CD14-positive monocyte (primary cell): ENCODE data around the gene NRP2. TPM values are rescaled to one million over a fixed set of nuclear protein-coding genes. Genes with fewer than 3 reads are reported as not detected.

Experiments used
- DNase-seq, 3 donors: peaks; one replicate each; pipeline ENCODE4 v3.0.0-alpha.2; 2011 to 2022
- H2AFZ ChIP-seq: 2 replicates; pipeline ENCODE4 v1.6.0; 2012; ENCODE audit warnings: mild to moderate bottlenecking, low read depth, low read length, inconsistent platforms; ENCODE audit not compliant: insufficient read depth, poor library complexity, severe bottlenecking
- H3K27ac ChIP-seq, 2 donors: 1 replicate in 1 of 2; 2 replicates in 1 of 2; pipeline ENCODE4 v1.5.1; 2012 to 2013; ENCODE audit warnings: low read length in 2 of 2, control low read depth in 1 of 2, inconsistent platforms in 1 of 2, low read depth in 1 of 2, mild to moderate bottlenecking in 1 of 2
- H3K27me3 ChIP-seq, 2 donors: one replicate each; pipeline versions ENCODE4 v1.6.0 to v1.6.1; 2011 to 2013; ENCODE audit warnings: low read length in 2 of 2; ENCODE audit not compliant: control insufficient read depth in 2 of 2, insufficient read depth in 2 of 2
- H3K36me3 ChIP-seq, 2 donors: replicated peaks in 1 of 2; 1 replicate in 1 of 2; 2 replicates in 1 of 2; pipeline versions ENCODE4 v1.5.1 to v1.6.1; 2012 to 2013; ENCODE audit warnings: low read length in 2 of 2, control low read depth in 1 of 2, inconsistent platforms in 1 of 2, mild to moderate bottlenecking in 1 of 2; ENCODE audit not compliant: insufficient read depth in 2 of 2, control insufficient read depth in 1 of 2
- H3K4me1 ChIP-seq, 2 donors: 1 replicate in 1 of 2; 2 replicates in 1 of 2; pipeline versions ENCODE4 v1.5.1 to v1.6.1; 2012 to 2013; ENCODE audit warnings: low read length in 2 of 2, control low read depth in 1 of 2, inconsistent platforms in 1 of 2, mild to moderate bottlenecking in 1 of 2, moderate library complexity in 1 of 2; ENCODE audit not compliant: insufficient read depth in 2 of 2, control insufficient read depth in 1 of 2
- H3K4me2 ChIP-seq: replicated peaks from 2 replicates; pipeline ENCODE3; 2012; ENCODE audit warnings: low read length, moderate library complexity, mild to moderate bottlenecking; ENCODE audit not compliant: poor library complexity, severe bottlenecking; ENCODE audit errors: extremely low read depth
- H3K4me3 ChIP-seq, 3 experiments: fragments of 200-600 bp in 1 of 3; sonication (generic) in 1 of 3; replicated peaks in 1 of 3; 1 replicate in 2 of 3; 2 replicates in 1 of 3; pipeline ENCODE4 v1.5.1; 2011 to 2013; ENCODE audit warnings: low read length in 3 of 3, mild to moderate bottlenecking in 3 of 3, control low read depth in 2 of 3, low read depth in 2 of 3, inconsistent platforms in 1 of 3, moderate library complexity in 1 of 3
- H3K79me2 ChIP-seq: 2 replicates; pipeline ENCODE4 v1.6.0; 2012; ENCODE audit warnings: mild to moderate bottlenecking, control low read depth, inconsistent platforms, low read length, moderate library complexity; ENCODE audit not compliant: insufficient read depth
- H3K9ac ChIP-seq: 2 replicates; pipeline ENCODE4 v1.6.0; 2017; ENCODE audit warnings: low read length, mild to moderate bottlenecking; ENCODE audit not compliant: insufficient read depth, poor library complexity, severe bottlenecking
- H3K9me3 ChIP-seq, 2 donors: replicated peaks in 1 of 2; 1 replicate in 1 of 2; 2 replicates in 1 of 2; pipeline versions ENCODE4 v1.5.1 to v1.6.1; 2012 to 2013; ENCODE audit warnings: low read length in 2 of 2, control low read depth in 1 of 2; ENCODE audit not compliant: control insufficient read depth in 1 of 2, insufficient read depth in 1 of 2
- H4K20me1 ChIP-seq: 2 replicates; pipeline ENCODE4 v1.6.0; 2012; ENCODE audit warnings: mild to moderate bottlenecking, low read length, control low read depth, moderate library complexity; ENCODE audit not compliant: insufficient read depth
- H3K27ac Mint-ChIP-seq, 7 donors: one replicate each; pipeline ENCODE4 v1.8.0; 2020; ENCODE audit warnings: mild to moderate bottlenecking in 7 of 7, mixed read lengths in 7 of 7, moderate library complexity in 6 of 7, inconsistent platforms in 2 of 7
- H3K27me3 Mint-ChIP-seq, 3 donors: one replicate each; pipeline ENCODE4 v1.8.0; 2021 to 2022; ENCODE audit warnings: low read depth in 3 of 3, mild to moderate bottlenecking in 3 of 3, mixed read lengths in 3 of 3, moderate library complexity in 3 of 3, inconsistent platforms in 1 of 3
- H3K36me3 Mint-ChIP-seq, 2 donors: one replicate each; pipeline ENCODE4 v1.8.0; 2020; ENCODE audit warnings: mixed read lengths in 2 of 2, inconsistent platforms in 1 of 2, mild to moderate bottlenecking in 1 of 2
- H3K4me1 Mint-ChIP-seq: one replicate; pipeline ENCODE4 v1.8.0; 2020; ENCODE audit warnings: mild to moderate bottlenecking, mixed read lengths
- H3K4me3 Mint-ChIP-seq, 2 donors: one replicate each; pipeline ENCODE4 v1.8.0; 2020; ENCODE audit warnings: mild to moderate bottlenecking in 2 of 2, mixed read lengths in 2 of 2, moderate library complexity in 1 of 2
- H3K9me3 Mint-ChIP-seq, 7 donors: one replicate each; pipeline ENCODE4 v1.8.0; 2020 to 2022; ENCODE audit warnings: mixed read lengths in 7 of 7, mild to moderate bottlenecking in 6 of 7, moderate library complexity in 6 of 7, inconsistent platforms in 2 of 7
- WGBS: methylation state at CpG from one replicate; pipeline ENCODE4 v1.1.5; 2013; ENCODE audit warnings: missing lambda C conversion rate; ENCODE audit not compliant: insufficient coverage; 5-methylcytosine and 5-hydroxymethylcytosine counted together
- intact Hi-C, 2 donors: fragments of 100-400 bp; cut with micrococcal nuclease; formaldehyde crosslinking; loops; one replicate each; pipeline versions ENCODE4 v1.15.0 to v1.15.1; 2023
- polyA plus RNA-seq, 3 donors: library from polyadenylated mRNA; depleted of rRNA in 1 of 3; unstranded in 2 of 3; stranded (reverse) in 1 of 3; fragments of 300-500 nt in 2 of 3; fragments of >200 nt in 1 of 3; fragmentation: Illumina TruSeq in 2 of 3; gene quantifications; 1 replicate in 2 of 3; 2 replicates in 1 of 3; pipeline ENCODE4 v1.2.3, GENCODE V29; 2012 to 2021
- TF ChIP-seq, protein P1 (sequence below): fragments of 200-600 bp; IDR thresholded peaks from one replicate; pipeline ENCODE4 v1.8.0; 2022; ENCODE audit warnings: antibody characterized with exemption, mild to moderate bottlenecking

NRP2 gene
- polyA plus RNA-seq, 3 donors = 0.97 to 3.3 (median 1.6) TPM

DNA sequence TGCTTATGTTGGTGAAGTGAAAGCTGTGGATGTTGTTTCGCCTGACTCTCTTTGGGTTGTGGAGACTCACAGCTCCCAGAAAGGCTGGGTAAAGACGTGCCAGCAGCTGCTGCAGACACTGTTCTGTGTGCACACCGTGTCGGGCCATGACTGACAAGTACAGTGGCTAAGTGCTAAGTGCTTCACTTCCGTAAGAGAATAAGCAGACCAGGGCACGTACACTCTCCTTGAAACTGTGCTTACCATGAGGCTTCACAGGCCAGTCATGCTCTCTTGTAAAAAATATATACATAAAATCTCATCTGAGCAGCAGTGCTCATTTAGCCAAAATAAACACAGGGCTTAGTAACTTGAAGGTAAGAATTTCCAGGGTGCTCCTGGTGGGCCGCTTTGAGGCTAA, 86.0 kb downstream of the NRP2 start:
- WGBS = 95% methylated on average over 6 of the region's 7 CpGs
- Mint-ChIP-seq H3K36me3 (no peaks in the 10 kb centered on the region), H3K4me3 (no peak overlapping the region), H3K9me3 (no peaks in the 10 kb centered on the region), H3K27me3 (peaks cover 18 to 27% (median 24%) of the 10 kb centered on the region in 3 donors), H3K4me1 (peaks cover 3% of the 10 kb centered on the region), H3K27ac (no peak overlapping the region)
- no peak overlapping the region for H2AFZ ChIP-seq
- peaks cover 0 to 17% of the 10 kb centered on the region in 2 donors for H3K27me3 ChIP-seq
- no peak overlapping the region for H3K4me3 ChIP-seq
- H4K20me1 ChIP-seq = no peaks in the 10 kb centered on the region
- H3K27ac ChIP-seq = no peak overlapping the region
- no peak overlapping the region for H3K9ac ChIP-seq
- H3K79me2 ChIP-seq = no peaks in the 10 kb centered on the region
- no peak for DNase-seq
- H3K36me3 ChIP-seq = no peaks in the 10 kb centered on the region
- TF ChIP-seq, protein P1, sequence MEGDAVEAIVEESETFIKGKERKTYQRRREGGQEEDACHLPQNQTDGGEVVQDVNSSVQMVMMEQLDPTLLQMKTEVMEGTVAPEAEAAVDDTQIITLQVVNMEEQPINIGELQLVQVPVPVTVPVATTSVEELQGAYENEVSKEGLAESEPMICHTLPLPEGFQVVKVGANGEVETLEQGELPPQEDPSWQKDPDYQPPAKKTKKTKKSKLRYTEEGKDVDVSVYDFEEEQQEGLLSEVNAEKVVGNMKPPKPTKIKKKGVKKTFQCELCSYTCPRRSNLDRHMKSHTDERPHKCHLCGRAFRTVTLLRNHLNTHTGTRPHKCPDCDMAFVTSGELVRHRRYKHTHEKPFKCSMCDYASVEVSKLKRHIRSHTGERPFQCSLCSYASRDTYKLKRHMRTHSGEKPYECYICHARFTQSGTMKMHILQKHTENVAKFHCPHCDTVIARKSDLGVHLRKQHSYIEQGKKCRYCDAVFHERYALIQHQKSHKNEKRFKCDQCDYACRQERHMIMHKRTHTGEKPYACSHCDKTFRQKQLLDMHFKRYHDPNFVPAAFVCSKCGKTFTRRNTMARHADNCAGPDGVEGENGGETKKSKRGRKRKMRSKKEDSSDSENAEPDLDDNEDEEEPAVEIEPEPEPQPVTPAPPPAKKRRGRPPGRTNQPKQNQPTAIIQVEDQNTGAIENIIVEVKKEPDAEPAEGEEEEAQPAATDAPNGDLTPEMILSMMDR = no peak
- no peak overlapping the region for H3K4me2 ChIP-seq
- intact Hi-C loops = no loop called here
- H3K9me3 ChIP-seq = no peaks in the 10 kb centered on the region
- H3K4me1 ChIP-seq = peaks cover 0 to 6% of the 10 kb centered on the region in 2 donors

DNA sequence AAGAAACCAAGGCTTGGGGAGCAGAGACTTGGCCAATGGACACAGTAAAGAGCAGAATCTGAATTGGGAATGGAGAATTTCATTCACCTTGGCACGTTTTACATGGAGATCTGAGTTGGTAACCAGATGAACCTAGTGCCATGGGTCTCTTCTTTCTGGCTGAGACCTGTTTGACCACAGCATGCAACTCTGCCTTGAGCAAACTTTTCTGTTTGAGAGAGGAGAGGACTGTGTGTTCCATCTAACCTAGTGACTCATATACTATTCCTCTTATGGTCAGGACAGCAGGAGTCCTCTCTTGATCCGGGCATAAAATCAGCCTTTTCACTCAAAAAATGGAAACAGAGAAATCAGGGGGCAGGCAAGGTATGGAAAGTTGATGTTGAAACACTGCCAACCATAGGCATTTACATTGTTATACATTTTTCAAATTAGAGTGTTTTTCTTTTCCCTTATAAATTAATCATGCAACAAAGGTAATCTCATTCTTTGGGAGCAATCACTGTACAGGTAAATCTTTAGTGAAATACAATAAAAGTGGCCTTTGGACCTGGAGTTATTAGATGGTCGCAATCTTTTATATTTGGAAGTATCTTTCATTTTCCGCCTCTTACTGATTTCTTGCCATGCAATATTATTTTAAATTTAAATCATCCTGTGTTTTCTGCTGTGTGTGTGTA, 86.7 kb downstream of the NRP2 start:
- H3K27ac Mint-ChIP-seq = no peak overlapping the region
- no peak overlapping the region for H3K4me2 ChIP-seq
- no peak overlapping the region for H3K4me3 Mint-ChIP-seq
- H3K27me3 Mint-ChIP-seq = peaks cover 13 to 23% (median 19%) of the 10 kb centered on the region in 3 donors
- peaks cover 0 to 4% of the 10 kb centered on the region in 2 donors for H3K4me1 ChIP-seq
- H3K9ac ChIP-seq = no peak overlapping the region
- H3K36me3 Mint-ChIP-seq = no peaks in the 10 kb centered on the region
- no peak overlapping the region for H3K4me3 ChIP-seq
- H4K20me1 ChIP-seq = no peaks in the 10 kb centered on the region
- H3K79me2 ChIP-seq = no peaks in the 10 kb centered on the region
- H3K9me3 Mint-ChIP-seq = no peaks in the 10 kb centered on the region
- TF ChIP-seq, protein P1 = no peak
- no peak for DNase-seq
- no peaks in the 10 kb centered on the region for H3K9me3 ChIP-seq
- intact Hi-C loops = no loop called here
- peaks cover 3% of the 10 kb centered on the region for H3K4me1 Mint-ChIP-seq
- WGBS = 50% methylated on average over 1 of the region's 4 CpGs
- H2AFZ ChIP-seq = no peak overlapping the region
- H3K27me3 ChIP-seq = peaks cover 0 to 11% of the 10 kb centered on the region in 2 donors
- H3K27ac ChIP-seq = no peak overlapping the region
- no peaks in the 10 kb centered on the region for H3K36me3 ChIP-seq
